HepG2 (cell line): ENCODE measurements around the gene MPST. TPM values are rescaled to one million over a fixed set of nuclear protein-coding genes. Genes with fewer than 3 reads are reported as not detected.
A peak's percentile ranks its signal among the peaks of the same experiment; 100 is the strongest.

Experiments used
- ATAC-seq: fragments of 200-7000 bp; cut with Tn5 transposase; 3 replicates; pipeline ENCODE4 v1.9.1; 2020; ENCODE audit warnings: mild to moderate bottlenecking, moderate library complexity
- BruUV-seq: library from RNA; stranded (reverse); fragments of 400-500 nt; replicated peaks from 2 replicates; lab custom pipeline; 2021; lab: Mats Ljungman, UMichigan
- CTCF ChIA-PET: fragments of 300-600 bp; formaldehyde crosslinking; extraction: SDS; loops from one replicate; lab custom pipeline; 2021; ENCODE audit warnings: low total read pairs, inconsistent platforms, low intra/inter-chr PET ratio; lab: Yijun Ruan, JAX
- POLR2A ChIA-PET: fragments of 350-600 bp; sonication (Branson Sonifier 250); formaldehyde crosslinking; loops from one replicate; lab custom pipeline; 2020; ENCODE audit warnings: antibody characterized with exemption, inconsistent platforms; lab: Yijun Ruan, JAX
- DNase-seq: peaks from one replicate; pipeline ENCODE4 v3.0.0-alpha.2; 2015; ENCODE audit warnings: low spot score
- FAIRE-seq: peaks from 3 replicates; lab custom pipeline; 2011; peaks lifted over from hg19 to GRCh38; lab: Jason Lieb, UNC
- H2AFZ ChIP-seq: one replicate; pipeline ENCODE4 v1.6.1; 2011; ENCODE audit warnings: low read length, inconsistent platforms
- H3K27ac ChIP-seq: fragments of 300-600 bp; 3 replicates; pipeline ENCODE4 v1.8.0; 2011; ENCODE audit warnings: mixed run types, mild to moderate bottlenecking, mixed read lengths, low read length, inconsistent platforms; ENCODE audit not compliant: insufficient read depth; ENCODE audit errors: extremely low read length
- H3K27me3 ChIP-seq, 2 experiments: fragments of 200-600 bp in 1 of 2; 2 replicates in 1 of 2; 3 replicates in 1 of 2; pipeline versions ENCODE4 v1.6.0 to v1.8.0; 2011; ENCODE audit warnings: low read length in 2 of 2, mild to moderate bottlenecking in 2 of 2, moderate library complexity in 2 of 2, inconsistent platforms in 1 of 2; ENCODE audit not compliant: insufficient read depth in 2 of 2, control insufficient read depth in 1 of 2
- H3K36me3 ChIP-seq, 2 experiments: fragments of 200-600 bp in 1 of 2; replicated peaks in 1 of 2; 2 replicates in 1 of 2; 3 replicates in 1 of 2; pipeline versions ENCODE4 v1.5.1 to v1.8.0; 2011; ENCODE audit warnings: low read length in 2 of 2, inconsistent platforms in 1 of 2; ENCODE audit not compliant: insufficient read depth in 2 of 2, control insufficient read depth in 1 of 2
- H3K4me1 ChIP-seq: 2 replicates; pipeline ENCODE4 v1.5.1; 2012; ENCODE audit warnings: low read length, inconsistent platforms; ENCODE audit not compliant: insufficient read depth
- H3K4me2 ChIP-seq: 2 replicates; pipeline ENCODE4 v1.6.0; 2011; ENCODE audit warnings: low read depth, low read length, inconsistent platforms
- H3K4me3 ChIP-seq, 3 experiments: fragments of 200-600 bp in 1 of 3; sonication (generic), shearing (Covaris generic) in 1 of 3; replicated peaks in 1 of 3; 2 replicates each; pipeline ENCODE4 v1.5.1; 2011 to 2016; ENCODE audit warnings: low read length in 3 of 3, inconsistent platforms in 2 of 3, low read depth in 2 of 3, mild to moderate bottlenecking in 2 of 3, control low read depth in 1 of 3, mixed read lengths in 1 of 3; ENCODE audit not compliant: insufficient read depth in 1 of 3
- H3K79me2 ChIP-seq: one replicate; pipeline ENCODE4 v1.6.1; 2011; ENCODE audit warnings: low read length, inconsistent platforms; ENCODE audit not compliant: insufficient read depth
- H3K9ac ChIP-seq: 2 replicates; pipeline ENCODE4 v1.6.0; 2011; ENCODE audit warnings: mild to moderate bottlenecking, low read depth, low read length, inconsistent platforms; ENCODE audit not compliant: insufficient read depth
- H3K9me3 ChIP-seq: 2 replicates; pipeline ENCODE4 v1.5.1; 2012; ENCODE audit warnings: mild to moderate bottlenecking, low read length
- H4K20me1 ChIP-seq: 2 replicates; pipeline ENCODE4 v1.6.0; 2011; ENCODE audit warnings: inconsistent platforms, mild to moderate bottlenecking, low read length, moderate library complexity; ENCODE audit not compliant: insufficient read depth
- FOSL1 ChIP-seq: sonication (generic); formaldehyde crosslinking; IDR thresholded peaks from 2 replicates; pipeline ENCODE4 v1.9.0; 2021; ENCODE audit warnings: missing genetic modification reagents, borderline replicate concordance
- HCFC1 ChIP-seq: fragments of 150-350 bp; IDR thresholded peaks from 2 replicates; pipeline ENCODE4 v1.6.1; 2014; ENCODE audit warnings: low read depth, low read length
- SATB2 ChIP-seq: sonication (generic); formaldehyde crosslinking; IDR thresholded peaks from 2 replicates; pipeline ENCODE4 v1.5.0; 2020; ENCODE audit warnings: missing genetic modification reagents
- ZMYM3 ChIP-seq: sonication (generic); formaldehyde crosslinking; IDR thresholded peaks from 2 replicates; pipeline ENCODE4 v1.5.1; 2020; ENCODE audit warnings: mild to moderate bottlenecking, missing genetic modification reagents
- ZNF121 ChIP-seq: sonication (generic); formaldehyde crosslinking; IDR thresholded peaks from 2 replicates; pipeline ENCODE4 v1.5.0; 2020; ENCODE audit warnings: mild to moderate bottlenecking, missing genetic modification reagents
- WGBS: methylation state at CpG from one replicate; pipeline ENCODE4 v1.1.6; 2017; ENCODE audit warnings: low lambda C conversion rate; 5-methylcytosine and 5-hydroxymethylcytosine counted together
- in situ Hi-C: cut with HindIII; loops from 2 replicates; pipeline ENCODE4 v1.10.0; 2017; ENCODE audit warnings: low pct_unique_long_range_greater_than_20kb; ENCODE audit not compliant: extremely low pct_ligation_motif_present
- intact Hi-C: fragments of 100-400 bp; cut with micrococcal nuclease; formaldehyde crosslinking; loops from one replicate; pipeline ENCODE4 v1.10.0; 2022; ENCODE audit not compliant: unreplicated experiment
- polyA plus RNA-seq, 8 experiments: library from polyadenylated mRNA; depleted of rRNA in 3 of 8; stranded (reverse) in 7 of 8; unstranded in 1 of 8; fragments of >200 nt; fragmentation: Illumina TruSeq in 4 of 8; extraction: Trizol in 4 of 8; gene quantifications; 2 replicates each; pipeline versions ENCODE4 v1.2.1 to v1.2.3, GENCODE V29; 2011 to 2016; ENCODE audit warnings: low read depth in 4 of 8, missing spikeins in 1 of 8, mixed read lengths in 1 of 8; ENCODE audit not compliant: insufficient read depth in 1 of 8
- total RNA-seq, 5 experiments: library from RNA; depleted of rRNA; stranded (reverse); fragments of >200 nt; fragmentation: Illumina TruSeq; extraction: Trizol; gene quantifications; 2 replicates each; pipeline ENCODE4 v1.2.3, GENCODE V29; 2016; ENCODE audit warnings: low read depth in 1 of 5
- TF ChIP-seq, protein P1 (sequence below): sonication (generic); formaldehyde crosslinking; IDR thresholded peaks from 2 replicates; pipeline ENCODE4 v1.5.0; 2020; ENCODE audit warnings: mild to moderate bottlenecking, missing genetic modification reagents

Gene MPST
- total and polyA plus RNA-seq, 2 of the 13 experiments (the other 11 are each of a cell fraction or from before 2014, with no cell fraction given) = 133 to 141 TPM

DNA sequence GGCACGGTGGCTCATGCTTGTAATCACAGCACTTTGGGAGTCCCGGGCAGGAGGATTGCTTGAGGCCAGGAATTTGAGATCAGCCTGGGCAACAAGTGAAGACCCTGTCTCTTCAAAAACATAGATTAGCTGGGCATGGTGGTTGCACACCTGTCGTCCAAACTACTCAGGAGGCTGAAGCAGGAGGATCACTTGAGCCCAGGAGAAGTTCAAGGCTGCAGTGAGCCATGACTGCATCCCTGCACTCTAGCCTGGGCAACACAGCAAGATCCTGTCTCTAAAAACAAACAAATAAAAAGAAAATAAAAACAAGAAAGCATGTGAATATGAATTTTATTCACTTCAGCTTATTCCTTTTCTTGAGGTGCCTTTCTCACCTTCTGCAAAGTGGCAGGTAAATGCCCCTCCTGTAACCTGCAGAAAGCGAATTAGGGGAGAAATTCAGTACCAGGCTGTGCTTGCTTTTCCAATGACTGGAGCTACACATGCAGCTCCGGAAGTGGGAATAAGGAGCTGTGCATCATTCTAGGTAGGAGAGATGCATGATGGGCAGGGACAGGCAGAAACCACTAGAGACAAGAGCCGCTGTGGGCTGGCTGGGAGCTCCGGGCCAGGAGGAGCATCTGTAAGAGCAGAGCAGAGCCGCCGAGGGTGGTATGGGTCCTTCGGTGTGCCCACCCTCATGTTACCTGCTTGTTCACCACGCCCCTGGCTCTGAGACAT, 17.3 kb downstream of the MPST start:
- no peaks in the 10 kb centered on the region for H3K27me3 ChIP-seq
- no peaks in the 10 kb centered on the region for H3K36me3 ChIP-seq
- peak; percentile 56; the same call in 1 of the 2 replicates for TF ChIP-seq ZMYM3
- TF ChIP-seq ZNF121 (CRISPR knock-in tag) = peak; percentile 95
- no peak for TF ChIP-seq FOSL1 (CRISPR knock-in tag)
- TF ChIP-seq SATB2 (CRISPR knock-in tag) = no peak
- TF ChIP-seq, protein P1, sequence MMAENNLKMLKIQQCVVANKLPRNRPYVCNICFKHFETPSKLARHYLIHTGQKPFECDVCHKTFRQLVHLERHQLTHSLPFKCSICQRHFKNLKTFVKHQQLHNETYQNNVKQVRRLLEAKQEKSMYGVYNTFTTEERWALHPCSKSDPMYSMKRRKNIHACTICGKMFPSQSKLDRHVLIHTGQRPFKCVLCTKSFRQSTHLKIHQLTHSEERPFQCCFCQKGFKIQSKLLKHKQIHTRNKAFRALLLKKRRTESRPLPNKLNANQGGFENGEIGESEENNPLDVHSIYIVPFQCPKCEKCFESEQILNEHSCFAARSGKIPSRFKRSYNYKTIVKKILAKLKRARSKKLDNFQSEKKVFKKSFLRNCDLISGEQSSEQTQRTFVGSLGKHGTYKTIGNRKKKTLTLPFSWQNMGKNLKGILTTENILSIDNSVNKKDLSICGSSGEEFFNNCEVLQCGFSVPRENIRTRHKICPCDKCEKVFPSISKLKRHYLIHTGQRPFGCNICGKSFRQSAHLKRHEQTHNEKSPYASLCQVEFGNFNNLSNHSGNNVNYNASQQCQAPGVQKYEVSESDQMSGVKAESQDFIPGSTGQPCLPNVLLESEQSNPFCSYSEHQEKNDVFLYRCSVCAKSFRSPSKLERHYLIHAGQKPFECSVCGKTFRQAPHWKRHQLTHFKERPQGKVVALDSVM (CRISPR knock-in tag) = peak; percentile 84
- TF ChIP-seq HCFC1 = no peak
- intact Hi-C loops = no loop called here
- ATAC-seq = no peak
- ChIA-PET POLR2A (interaction anchor here (13.3 kb wide), 1 partner anchor 18 kb away, joined by 383 read pairs; the partner anchor contains the start of genes MPST and TST), CTCF (no interaction called here)
- in situ Hi-C loops = no loop called here
- no peak overlapping the region for H3K4me3 ChIP-seq
- no peaks in the 10 kb centered on the region for H3K9me3 ChIP-seq
- H3K79me2 ChIP-seq = no peaks in the 10 kb centered on the region
- H3K4me2 ChIP-seq = no peak overlapping the region
- H2AFZ ChIP-seq = no peak overlapping the region
- WGBS = 94% methylated on average over 8 of the region's 11 CpGs
- peaks cover 85% of the 10 kb centered on the region for H3K4me1 ChIP-seq
- H4K20me1 ChIP-seq = no peaks in the 10 kb centered on the region
- FAIRE-seq = no peak
- BruUV-seq = no TSS peak
- DNase-seq = no peak
- no peak overlapping the region for H3K9ac ChIP-seq
- no peak overlapping the region for H3K27ac ChIP-seq
